ENCODE results near the gene EPHA3.

The EPHA3 gene

GRCh38 chr3:89467898-89468363 is 360.5 kb downstream of the EPHA3 start:
- DNase-seq: peak; percentile 25

GRCh38 chr3:89472101-89472500 is 364.7 kb downstream of the EPHA3 start:
- DNase-seq: no peak

DNA sequence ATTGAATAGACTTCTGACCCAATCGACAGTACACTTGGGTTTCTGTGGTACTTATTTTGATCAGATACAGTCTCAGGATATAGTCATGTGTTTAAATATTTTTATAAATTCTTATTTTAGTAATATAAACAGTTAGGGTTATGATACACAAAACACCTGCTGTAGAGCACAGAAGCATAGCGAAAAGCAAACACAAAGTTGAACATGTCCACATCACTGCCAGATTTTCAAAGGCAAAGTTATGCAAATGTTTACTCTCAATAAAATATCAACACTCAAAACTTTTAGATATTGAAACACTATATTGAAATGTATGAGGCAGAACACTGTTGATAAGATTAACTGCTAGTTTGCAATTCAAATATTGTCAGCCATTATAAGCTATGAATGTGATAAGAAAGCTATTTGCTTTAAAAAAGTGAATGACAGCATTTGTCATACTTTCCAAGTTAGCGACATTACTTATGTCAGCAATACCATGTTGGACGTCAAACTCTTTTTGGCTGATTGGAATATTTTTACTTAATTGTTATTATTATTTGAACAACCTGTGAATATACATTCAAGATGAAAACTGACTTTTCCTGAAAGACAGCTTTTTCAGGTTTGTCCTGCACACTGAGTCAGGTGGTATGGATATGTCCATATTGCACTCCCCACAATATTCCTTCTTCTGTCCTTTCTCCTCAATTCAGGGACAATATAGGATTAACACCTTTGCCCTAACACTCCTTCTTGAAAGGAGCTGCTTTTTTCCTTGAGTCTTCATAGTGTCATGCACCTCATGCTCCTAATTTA is 367.1 kb downstream of the EPHA3 start:
- no peak for DNase-seq

DNA sequence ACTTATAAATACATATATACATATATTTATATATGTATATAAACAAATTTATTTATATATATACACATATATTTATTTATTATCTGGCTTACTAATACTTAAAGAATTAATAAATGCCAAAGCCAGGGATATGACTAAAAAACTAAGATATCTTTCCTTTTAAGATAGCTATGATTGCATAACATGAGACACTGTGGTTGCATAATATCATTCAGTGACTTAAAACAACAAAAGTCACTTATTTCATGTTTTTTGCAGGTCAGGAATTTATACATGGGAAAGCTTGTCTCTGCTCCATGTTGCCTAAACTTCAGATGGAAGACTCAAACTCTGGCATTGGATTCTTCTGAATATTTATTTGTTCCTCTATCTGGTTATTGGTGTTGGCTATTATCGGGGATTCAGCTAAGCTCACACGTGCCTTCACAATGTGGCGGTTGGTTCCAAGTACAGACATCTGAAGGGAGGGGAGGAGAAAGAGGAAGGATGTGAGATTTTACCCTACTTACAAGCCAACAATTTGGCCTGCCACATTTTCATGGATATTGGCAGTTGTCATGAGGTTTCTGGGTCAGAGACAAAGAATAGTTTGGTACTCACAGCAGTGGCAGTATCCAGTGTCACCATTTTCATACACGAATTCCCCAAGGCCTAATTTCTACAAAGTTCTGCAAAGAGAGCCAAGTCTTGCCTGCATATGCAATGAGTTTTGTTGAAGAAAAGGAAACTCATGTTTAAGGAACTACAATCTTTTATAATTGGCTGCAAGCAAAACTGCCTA is 381.6 kb downstream of the EPHA3 start:
- no peak for DNase-seq

GRCh38 chr3:89490129-89490528 is 382.7 kb downstream of the EPHA3 start:
- DNase-seq: no peak

- no peak for DNase-seq
These were observed 387.3 kb downstream of the EPHA3 start for GRCh38 chr3:89494734-89495133.

DNA sequence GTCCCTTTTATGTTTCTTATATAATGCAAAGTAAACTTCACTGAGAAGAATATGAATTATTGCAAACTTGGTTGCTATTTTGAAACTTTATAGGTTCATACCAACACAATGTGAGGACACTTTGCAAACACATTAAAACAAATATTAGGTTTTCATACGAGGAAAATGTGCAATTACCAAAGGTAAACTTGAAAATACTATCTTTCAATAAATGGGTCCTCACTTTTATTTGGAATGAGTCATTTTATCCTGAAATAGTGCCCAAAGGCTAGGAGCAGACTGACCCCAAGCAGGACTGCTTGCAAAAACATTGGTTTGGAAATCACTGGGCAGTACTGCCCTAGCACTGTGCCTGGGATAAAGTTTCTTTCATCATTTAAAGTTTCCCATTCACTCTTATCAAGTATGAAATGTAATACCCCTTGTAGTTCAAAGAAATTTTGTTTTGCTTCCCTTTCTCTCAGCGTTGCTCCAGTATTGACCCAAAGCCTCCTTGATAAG is 396.5 kb downstream of the EPHA3 start:
- no peak for DNase-seq

DNA sequence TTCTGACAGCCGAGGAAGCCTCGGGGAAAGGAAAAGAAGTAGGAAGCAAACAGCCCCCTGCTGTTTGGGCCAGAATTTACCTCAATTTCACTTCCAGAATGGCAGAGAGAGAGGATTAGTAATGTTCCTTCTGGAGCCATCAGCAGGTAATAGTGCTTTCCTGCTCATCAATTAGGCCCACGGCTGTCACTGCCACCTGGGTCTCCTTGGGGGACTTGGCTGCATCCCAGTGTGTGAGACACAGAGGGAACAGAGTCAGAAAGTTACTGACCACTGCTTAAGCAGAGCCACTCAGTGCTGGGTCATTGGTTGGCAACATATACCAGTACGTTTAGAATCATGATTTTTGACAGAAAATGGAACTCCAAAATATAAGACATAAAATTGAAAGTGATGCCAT is 397.0 kb downstream of the EPHA3 start:
- DNase-seq: no peak

DNA sequence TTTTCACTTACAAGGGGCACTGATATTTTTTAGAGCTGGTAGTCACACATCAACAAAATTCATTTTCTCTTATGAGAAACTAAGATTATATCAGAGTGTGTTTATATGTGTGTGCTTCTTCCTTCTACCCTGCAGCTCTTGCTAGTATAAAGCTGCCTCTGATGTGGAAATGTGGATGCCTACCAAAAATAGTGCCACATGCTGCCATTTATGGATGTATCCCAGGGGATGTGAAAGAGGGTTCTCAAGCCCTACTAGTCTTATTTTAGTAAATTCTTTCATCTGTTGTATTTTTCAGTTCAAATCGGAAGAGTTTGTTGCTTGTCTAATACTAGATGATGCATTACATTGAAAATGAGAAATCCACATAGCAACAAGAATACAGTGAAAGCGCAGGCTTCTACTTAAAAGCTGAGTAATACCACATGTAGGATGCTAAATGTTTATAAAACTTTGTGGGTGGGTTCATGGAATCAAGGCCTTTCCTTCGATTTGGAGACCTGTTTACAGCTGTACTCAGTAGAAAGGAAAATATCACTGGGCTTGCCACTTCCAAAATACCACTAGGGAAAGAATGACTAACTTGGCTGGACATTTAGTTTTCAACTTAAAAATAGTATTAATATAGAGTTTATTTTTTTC is 399.2 kb downstream of the EPHA3 start:
- no peak for DNase-seq

- peak; percentile 57 for DNase-seq
These were observed 413.9 kb downstream of the EPHA3 start for GRCh38 chr3:89521328-89521727.

- no peak for DNase-seq
These were observed 414.7 kb downstream of the EPHA3 start for GRCh38 chr3:89522155-89522554.

GRCh38 chr3:89525609-89526008 is 418.2 kb downstream of the EPHA3 start:
- no peak for DNase-seq

DNA sequence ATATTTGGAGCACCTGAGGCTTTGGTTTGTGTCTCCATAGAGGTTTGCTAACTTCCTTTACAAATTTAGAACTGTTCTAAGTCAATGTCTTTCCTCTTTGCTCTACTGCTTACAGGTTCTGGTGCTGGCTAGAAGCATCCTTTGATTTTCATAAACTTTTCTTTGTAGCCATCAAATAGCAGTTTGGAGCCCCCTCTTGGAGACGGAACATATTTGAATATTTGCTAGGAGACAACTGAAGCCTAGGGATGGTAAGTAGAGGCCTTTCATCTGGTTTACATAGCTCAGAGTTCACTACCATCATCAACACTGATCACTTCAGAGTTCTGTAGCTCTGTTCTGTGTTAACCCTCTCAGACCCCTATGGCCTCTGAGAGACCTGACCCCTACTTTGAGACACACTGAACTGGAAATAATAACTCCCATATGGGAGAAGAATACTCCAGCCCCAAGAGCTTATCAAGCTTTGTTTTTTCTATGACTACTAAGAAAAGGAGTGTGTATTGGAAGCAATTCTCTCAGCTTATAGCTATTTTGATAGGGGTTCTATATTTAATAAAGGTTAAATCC is 420.4 kb downstream of the EPHA3 start:
- peak; percentile 15 for DNase-seq
